ENCODE results near the gene LRRC3.

DNA sequence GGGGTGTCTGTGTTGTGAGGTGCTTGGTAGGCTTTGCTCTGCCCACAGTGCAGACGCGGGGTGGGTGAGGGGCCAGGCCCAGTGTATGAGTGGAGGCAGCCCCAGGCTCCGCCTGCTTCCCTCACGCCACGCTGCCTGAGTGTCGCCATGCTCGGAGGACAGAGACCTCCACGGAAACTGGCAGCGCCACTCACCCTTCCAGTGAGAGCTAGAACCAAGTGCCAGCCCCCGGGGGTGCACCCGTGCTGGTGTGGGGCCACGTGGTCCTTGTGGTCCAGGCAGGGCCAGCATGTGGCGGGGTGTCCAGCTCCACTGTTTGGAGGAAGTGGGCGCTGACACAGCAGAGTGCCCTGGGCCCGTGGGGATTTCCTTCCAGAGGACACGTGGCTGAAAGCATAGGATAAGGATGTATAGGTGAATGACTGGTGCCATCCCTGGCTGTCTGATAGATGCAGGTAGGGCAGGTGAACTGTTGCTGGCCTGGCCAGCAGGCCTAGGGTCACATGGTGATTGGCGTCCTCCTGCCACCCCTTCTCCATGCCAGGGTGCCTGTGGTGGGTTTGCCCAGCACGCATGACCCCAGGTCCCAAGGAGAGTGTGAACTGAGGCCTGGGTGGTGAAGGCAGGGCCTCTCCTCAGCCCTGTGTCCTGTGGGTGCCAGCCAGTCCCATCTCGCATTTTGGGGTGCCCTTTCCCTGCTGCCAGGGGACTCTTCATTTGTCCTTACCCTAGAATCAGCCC is 3.8 kb downstream of the LRRC3 start:
- TF ChIP-seq POLR2A (IDR thresholded peaks at IDR 0.05; ENCODE audit: low read depth, low read length) (no peak), RCOR1 (IDR thresholded peaks at IDR 0.05; ENCODE audit: insufficient replicate concordance, low read length) (no peak), CEBPB (IDR thresholded peaks at IDR 0.05; ENCODE audit: low read depth, low read length) (no peak), FOS (IDR thresholded peaks at IDR 0.05; ENCODE audit: low read depth, low read length) (no peak), RAD21 (IDR thresholded peaks at IDR 0.05; ENCODE audit: low read length) (no peak), SMC3 (IDR thresholded peaks at IDR 0.05; ENCODE audit: low read depth, low read length) (no peak), MXI1 (IDR thresholded peaks at IDR 0.05; ENCODE audit: borderline replicate concordance, low read depth, low read length) (no peak), RFX5 (IDR thresholded peaks at IDR 0.05; ENCODE audit: low read depth, low read length) (no peak), BHLHE40 (IDR thresholded peaks at IDR 0.05; ENCODE audit: low read depth, low read length) (no peak)
- TF ChIP-seq, protein P1, sequence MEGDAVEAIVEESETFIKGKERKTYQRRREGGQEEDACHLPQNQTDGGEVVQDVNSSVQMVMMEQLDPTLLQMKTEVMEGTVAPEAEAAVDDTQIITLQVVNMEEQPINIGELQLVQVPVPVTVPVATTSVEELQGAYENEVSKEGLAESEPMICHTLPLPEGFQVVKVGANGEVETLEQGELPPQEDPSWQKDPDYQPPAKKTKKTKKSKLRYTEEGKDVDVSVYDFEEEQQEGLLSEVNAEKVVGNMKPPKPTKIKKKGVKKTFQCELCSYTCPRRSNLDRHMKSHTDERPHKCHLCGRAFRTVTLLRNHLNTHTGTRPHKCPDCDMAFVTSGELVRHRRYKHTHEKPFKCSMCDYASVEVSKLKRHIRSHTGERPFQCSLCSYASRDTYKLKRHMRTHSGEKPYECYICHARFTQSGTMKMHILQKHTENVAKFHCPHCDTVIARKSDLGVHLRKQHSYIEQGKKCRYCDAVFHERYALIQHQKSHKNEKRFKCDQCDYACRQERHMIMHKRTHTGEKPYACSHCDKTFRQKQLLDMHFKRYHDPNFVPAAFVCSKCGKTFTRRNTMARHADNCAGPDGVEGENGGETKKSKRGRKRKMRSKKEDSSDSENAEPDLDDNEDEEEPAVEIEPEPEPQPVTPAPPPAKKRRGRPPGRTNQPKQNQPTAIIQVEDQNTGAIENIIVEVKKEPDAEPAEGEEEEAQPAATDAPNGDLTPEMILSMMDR (conservative IDR thresholded peaks at IDR 0.05; ENCODE audit: low read depth, low read length): no peak
- TF ChIP-seq, protein P2, sequence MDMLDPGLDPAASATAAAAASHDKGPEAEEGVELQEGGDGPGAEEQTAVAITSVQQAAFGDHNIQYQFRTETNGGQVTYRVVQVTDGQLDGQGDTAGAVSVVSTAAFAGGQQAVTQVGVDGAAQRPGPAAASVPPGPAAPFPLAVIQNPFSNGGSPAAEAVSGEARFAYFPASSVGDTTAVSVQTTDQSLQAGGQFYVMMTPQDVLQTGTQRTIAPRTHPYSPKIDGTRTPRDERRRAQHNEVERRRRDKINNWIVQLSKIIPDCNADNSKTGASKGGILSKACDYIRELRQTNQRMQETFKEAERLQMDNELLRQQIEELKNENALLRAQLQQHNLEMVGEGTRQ (IDR thresholded peaks at IDR 0.05; ENCODE audit: low read depth, low read length): no peak
- TF ChIP-seq, protein P3, sequence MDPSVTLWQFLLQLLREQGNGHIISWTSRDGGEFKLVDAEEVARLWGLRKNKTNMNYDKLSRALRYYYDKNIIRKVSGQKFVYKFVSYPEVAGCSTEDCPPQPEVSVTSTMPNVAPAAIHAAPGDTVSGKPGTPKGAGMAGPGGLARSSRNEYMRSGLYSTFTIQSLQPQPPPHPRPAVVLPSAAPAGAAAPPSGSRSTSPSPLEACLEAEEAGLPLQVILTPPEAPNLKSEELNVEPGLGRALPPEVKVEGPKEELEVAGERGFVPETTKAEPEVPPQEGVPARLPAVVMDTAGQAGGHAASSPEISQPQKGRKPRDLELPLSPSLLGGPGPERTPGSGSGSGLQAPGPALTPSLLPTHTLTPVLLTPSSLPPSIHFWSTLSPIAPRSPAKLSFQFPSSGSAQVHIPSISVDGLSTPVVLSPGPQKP (IDR thresholded peaks at IDR 0.05; ENCODE audit: borderline replicate concordance, low read depth, low read length): no peak

Measured in IMR-90 (cell line).